AG09309 (cell line): ENCODE measurements around the gene GNB2.

Source experiments
- DNase-seq: peaks from one replicate; pipeline ENCODE4 v3.0.0-alpha.2; 2010; ENCODE audit warnings: low read depth
- H3K4me3 ChIP-seq: 2 replicates; pipeline ENCODE4 v1.5.1; 2011; ENCODE audit warnings: mild to moderate bottlenecking, low read depth, low read length, moderate library complexity; ENCODE audit not compliant: control insufficient read depth
- CTCF ChIP-seq: IDR thresholded peaks from 2 replicates; pipeline ENCODE4 v1.5.1; 2011; ENCODE audit warnings: mild to moderate bottlenecking, low read depth, low read length, inconsistent platforms; ENCODE audit not compliant: insufficient read depth, control insufficient read depth; ENCODE audit errors: missing control alignments

The GNB2 gene

DNA sequence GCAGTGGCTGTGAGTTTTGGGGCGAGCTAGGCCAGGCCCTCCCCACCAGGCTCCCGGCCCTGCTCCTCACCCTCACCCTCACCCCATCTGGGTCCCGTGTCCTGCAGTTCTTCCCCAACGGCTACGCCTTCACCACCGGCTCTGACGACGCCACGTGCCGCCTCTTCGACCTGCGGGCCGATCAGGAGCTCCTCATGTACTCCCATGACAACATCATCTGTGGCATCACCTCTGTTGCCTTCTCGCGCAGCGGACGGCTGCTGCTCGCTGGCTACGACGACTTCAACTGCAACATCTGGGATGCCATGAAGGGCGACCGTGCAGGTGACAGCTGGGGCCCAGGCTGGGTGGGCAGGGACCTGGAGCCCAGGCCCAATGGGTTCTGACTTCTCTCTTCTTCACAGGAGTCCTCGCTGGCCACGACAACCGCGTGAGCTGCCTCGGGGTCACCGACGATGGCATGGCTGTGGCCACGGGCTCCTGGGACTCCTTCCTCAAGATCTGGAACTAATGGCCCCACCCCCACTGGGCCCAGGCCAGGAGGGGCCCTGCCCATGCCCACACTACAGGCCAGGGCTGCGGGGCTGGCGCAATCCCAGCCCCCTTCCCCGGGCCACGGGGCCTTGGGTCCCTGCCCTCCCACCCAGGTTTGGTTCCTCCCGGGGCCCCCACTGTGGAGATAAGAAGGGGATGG is 4.9 kb downstream of the GNB2 start:
- TF ChIP-seq CTCF: no peak
- no peak for DNase-seq

DNA sequence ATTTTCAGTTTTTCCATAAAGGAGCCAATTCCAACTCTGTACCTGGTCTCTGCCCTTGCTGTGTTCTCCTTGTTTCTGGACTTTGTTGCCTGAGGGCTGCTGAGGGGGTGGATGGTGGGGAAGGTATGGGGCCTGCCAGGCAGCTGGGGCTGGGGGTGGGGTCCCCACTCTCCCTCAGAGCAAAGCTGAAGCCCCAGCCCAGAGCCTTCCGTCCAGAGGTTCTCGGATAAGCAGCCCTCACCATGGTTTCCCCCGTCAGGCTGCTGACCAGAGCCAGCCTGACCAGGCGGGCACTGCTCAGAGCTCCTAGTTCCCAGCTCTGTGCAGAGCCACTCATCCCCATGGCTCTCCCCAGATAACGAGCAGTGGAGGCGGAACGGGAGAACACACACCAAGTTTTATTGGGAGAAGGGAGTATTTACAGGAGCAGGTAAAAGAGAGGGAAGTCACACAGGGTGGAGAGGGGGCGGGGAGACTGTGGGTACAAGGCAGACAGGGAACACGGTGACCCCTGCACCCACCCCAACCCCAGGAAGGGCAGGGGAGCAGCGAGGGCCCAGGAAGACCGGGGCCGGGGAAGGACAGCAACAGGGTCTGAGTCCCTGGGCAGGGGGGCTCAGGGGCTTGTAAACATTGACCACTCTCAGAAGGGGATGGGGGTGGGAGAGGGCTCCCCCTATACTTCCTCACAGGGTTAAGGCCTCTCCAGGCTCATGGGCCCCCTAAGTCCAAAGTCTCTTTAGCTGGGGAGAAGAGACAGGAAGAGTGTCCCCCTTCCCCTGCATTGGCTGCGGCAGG is 5.8 kb downstream of the GNB2 start:
- no peak for TF ChIP-seq CTCF
- no peak overlapping the region for H3K4me3 ChIP-seq
- no peak for DNase-seq

More for the DNA sequence above, 4.9 kb downstream of the GNB2 start:
- H3K4me3 ChIP-seq: no peak overlapping the region

DNA sequence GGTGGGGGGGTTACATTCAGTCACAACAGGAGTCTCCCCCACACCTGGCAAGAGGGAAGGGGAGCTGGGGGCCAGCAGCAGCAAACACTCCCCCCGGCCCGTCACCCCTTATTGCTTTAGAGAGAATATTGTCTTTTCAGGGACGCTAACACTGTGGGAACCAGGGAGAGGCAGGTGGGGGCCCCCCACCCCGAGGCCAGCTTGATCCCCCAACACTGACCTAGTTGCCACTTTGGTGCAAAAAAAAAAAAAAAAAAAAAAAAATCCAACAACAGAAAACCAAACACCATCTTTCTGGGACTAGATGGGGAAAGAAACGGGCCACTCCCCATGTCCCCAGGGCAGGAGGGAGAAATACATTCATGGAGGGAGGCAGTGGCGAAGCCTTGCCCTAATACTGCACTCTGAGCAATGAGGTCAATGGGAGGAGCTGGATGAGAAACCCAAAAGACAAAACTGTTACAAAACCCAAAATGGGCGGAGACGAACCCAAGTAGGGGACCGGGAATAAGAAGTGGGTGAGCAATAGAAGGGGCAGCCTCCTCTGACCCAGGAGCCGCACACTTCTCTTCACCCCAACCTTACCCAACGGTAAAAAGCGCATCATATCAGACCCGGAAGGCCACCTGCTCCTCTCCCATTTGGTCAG is 6.5 kb downstream of the GNB2 start:
- TF ChIP-seq CTCF: no peak
- no peak overlapping the region for H3K4me3 ChIP-seq
- DNase-seq: no peak

GRCh38 chr7:100680576-100681271 is 7.2 kb downstream of the GNB2 start:
- TF ChIP-seq CTCF: no peak
- H3K4me3 ChIP-seq: no peak overlapping the region
- DNase-seq: no peak

DNA sequence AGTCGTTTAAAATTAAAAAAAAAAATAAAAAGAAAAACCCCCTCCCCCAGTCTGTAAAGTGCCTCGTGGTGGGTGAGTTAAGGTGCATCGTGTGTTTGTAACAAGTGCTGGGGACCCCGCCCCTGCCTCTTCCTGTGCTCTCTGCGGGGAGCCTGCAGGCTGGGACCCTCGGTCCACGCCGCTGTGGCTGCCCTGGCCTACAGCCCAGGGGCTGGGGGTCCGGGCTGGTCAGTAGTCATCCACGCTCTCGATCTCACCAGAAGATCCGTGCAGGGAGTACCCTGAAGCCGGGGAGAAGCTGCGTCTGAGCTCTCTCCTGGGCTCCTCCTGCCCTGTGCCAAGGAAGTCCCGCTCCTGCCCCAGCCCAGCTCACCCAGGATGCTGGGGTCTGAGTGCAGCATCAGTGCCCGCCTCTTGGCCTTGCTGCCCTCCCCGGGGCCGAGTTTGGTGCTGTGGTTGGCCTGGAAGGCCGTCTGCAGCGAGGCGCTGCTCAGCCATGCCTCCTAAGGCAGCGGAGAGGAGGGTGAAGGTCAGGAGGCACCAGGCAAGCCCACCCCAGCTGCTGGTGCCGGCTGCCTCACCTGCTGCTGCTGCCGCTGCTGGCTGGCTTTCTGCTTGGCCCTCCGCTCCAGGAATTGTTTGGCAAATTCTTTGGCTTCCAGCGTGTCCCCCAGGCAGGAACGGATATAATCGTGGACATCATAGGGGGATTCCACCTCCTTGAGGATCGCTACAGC is 8.1 kb downstream of the GNB2 start:
- no peak overlapping the region for H3K4me3 ChIP-seq
- DNase-seq: no peak
- no peak for TF ChIP-seq CTCF
